ENCODE measurements around the gene ITPKB.

The ITPKB gene

GRCh38 chr1:226604560-226605317, 134.3 kb downstream of the ITPKB start:
- no peak for DNase-seq (ENCODE audit: low read depth)
- TF ChIP-seq CTCF (IDR thresholded peaks at IDR 0.05; ENCODE audit: low read depth, low read length, missing control alignments) = no peak
- in situ Hi-C loops (cut with HindIII; ENCODE audit: low sequenced_read_pairs) = loop anchor here (5.0 kb wide), 1 partner anchor 62 kb away; no protein-coding TSS in a partner anchor
- H3K4me3 ChIP-seq (ENCODE audit: low read depth, low read length) = no peak overlapping the region

- in situ Hi-C loops (cut with HindIII; ENCODE audit: low sequenced_read_pairs) = loop anchor here (5.0 kb wide), 1 partner anchor 62 kb away; no protein-coding TSS in a partner anchor
- H3K4me3 ChIP-seq (ENCODE audit: low read depth, low read length) = no peak overlapping the region
- DNase-seq (ENCODE audit: low read depth) = no peak
- no peak for TF ChIP-seq CTCF (IDR thresholded peaks at IDR 0.05; ENCODE audit: low read depth, low read length, missing control alignments)
Measured at GRCh38 chr1:226603858-226604559, 135.1 kb downstream of the ITPKB start.

GRCh38 chr1:226603022-226603857, 135.8 kb downstream of the ITPKB start:
- in situ Hi-C loops (cut with HindIII; ENCODE audit: low sequenced_read_pairs) = loop anchor here (5.0 kb wide), 1 partner anchor 61 kb away; no protein-coding TSS in a partner anchor
- no peak for DNase-seq (ENCODE audit: low read depth)
- no peak for TF ChIP-seq CTCF (IDR thresholded peaks at IDR 0.05; ENCODE audit: low read depth, low read length, missing control alignments)
- H3K4me3 ChIP-seq (ENCODE audit: low read depth, low read length) = no peak overlapping the region

GRCh38 chr1:226602186-226603021, 136.7 kb downstream of the ITPKB start:
- no peak for DNase-seq (ENCODE audit: low read depth)
- in situ Hi-C loops (cut with HindIII; ENCODE audit: low sequenced_read_pairs) = loop anchor here (5.0 kb wide), 1 partner anchor 60 kb away; no protein-coding TSS in a partner anchor
- no peak overlapping the region for H3K4me3 ChIP-seq (ENCODE audit: low read depth, low read length)
- no peak for TF ChIP-seq CTCF (IDR thresholded peaks at IDR 0.05; ENCODE audit: low read depth, low read length, missing control alignments)

- in situ Hi-C loops (cut with HindIII; ENCODE audit: low sequenced_read_pairs) = loop anchor here (5.0 kb wide), 1 partner anchor 59 kb away; no protein-coding TSS in a partner anchor
- TF ChIP-seq CTCF (IDR thresholded peaks at IDR 0.05; ENCODE audit: low read depth, low read length, missing control alignments) = no peak
- no peak for DNase-seq (ENCODE audit: low read depth)
- no peak overlapping the region for H3K4me3 ChIP-seq (ENCODE audit: low read depth, low read length)
Measured at GRCh38 chr1:226601456-226601855, 137.6 kb downstream of the ITPKB start.
